Loucy (cell line): ENCODE measurements around the gene UBXN7.

Experiments
- H2AFZ ChIP-seq: fragments of 200-600 bp; sonication (generic); 2 replicates; pipeline ENCODE4 v1.6.0; 2016; ENCODE audit warnings: antibody characterized with exemption, mild to moderate bottlenecking, low read length, moderate library complexity
- H3F3A ChIP-seq: fragments of 200-600 bp; 2 replicates; pipeline ENCODE4 v1.6.0; 2016; ENCODE audit warnings: antibody characterized with exemption, low read depth, mild to moderate bottlenecking
- H3K27me3 ChIP-seq: fragments of 200-600 bp; sonication (generic); 2 replicates; pipeline ENCODE4 v1.6.1; 2014; ENCODE audit warnings: low read length, mild to moderate bottlenecking; ENCODE audit not compliant: insufficient read depth, poor library complexity, severe bottlenecking
- H3K36me3 ChIP-seq: fragments of 200-600 bp; sonication (generic); 2 replicates; pipeline ENCODE4 v1.6.1; 2016; ENCODE audit warnings: low read length; ENCODE audit not compliant: insufficient read depth
- H3K4me1 ChIP-seq: fragments of 200-600 bp; sonication (generic); 2 replicates; pipeline ENCODE4 v1.5.1; 2014; ENCODE audit warnings: low read length, mild to moderate bottlenecking; ENCODE audit not compliant: insufficient read depth, poor library complexity, severe bottlenecking
- H3K4me2 ChIP-seq: fragments of 200-600 bp; sonication (generic); 2 replicates; pipeline ENCODE4 v1.6.0; 2014; ENCODE audit warnings: antibody characterized with exemption, low read length, low read depth, mild to moderate bottlenecking; ENCODE audit not compliant: poor library complexity, severe bottlenecking
- H3K4me3 ChIP-seq: fragments of 200-600 bp; sonication (generic); 2 replicates; pipeline ENCODE4 v1.5.1; 2014; ENCODE audit warnings: low read length, mild to moderate bottlenecking, mixed read lengths; ENCODE audit not compliant: poor library complexity, severe bottlenecking
- H3K79me2 ChIP-seq: fragments of 200-600 bp; sonication (generic); 2 replicates; pipeline ENCODE4 v1.6.1; 2014; ENCODE audit warnings: low read length; ENCODE audit not compliant: insufficient read depth
- H3K9ac ChIP-seq: fragments of 200-600 bp; sonication (generic); 2 replicates; pipeline ENCODE4 v1.6.0; 2014; ENCODE audit warnings: mild to moderate bottlenecking, low read depth, low read length, moderate library complexity; ENCODE audit not compliant: poor library complexity, severe bottlenecking
- H3K9me2 ChIP-seq: fragments of 200-600 bp; sonication (generic); replicated peaks from 2 replicates; pipeline ENCODE4 v1.6.1; 2016; ENCODE audit warnings: low read depth, low read length, mixed read lengths
- H3K9me3 ChIP-seq: fragments of 200-600 bp; sonication (generic); 2 replicates; pipeline ENCODE4 v1.6.1; 2014; ENCODE audit warnings: mild to moderate bottlenecking, antibody characterized with exemption, low read length, low read depth; ENCODE audit not compliant: insufficient read depth
- H4K20me1 ChIP-seq: fragments of 200-600 bp; sonication (generic); 2 replicates; pipeline ENCODE4 v1.6.0; 2014; ENCODE audit warnings: antibody characterized with exemption, low read length, mild to moderate bottlenecking; ENCODE audit not compliant: insufficient read depth, poor library complexity, severe bottlenecking
- EZH2phosphoT487 ChIP-seq: fragments of 200-600 bp; IDR thresholded peaks from 2 replicates; pipeline ENCODE4 v1.6.1; 2018; ENCODE audit warnings: antibody characterized with exemption, mild to moderate bottlenecking, moderate library complexity, borderline replicate concordance
- TF ChIP-seq, protein P1 (sequence below): fragments of 200-600 bp; sonication (generic); conservative IDR thresholded peaks from 2 replicates; pipeline ENCODE4 v1.5.1; 2014; ENCODE audit warnings: mild to moderate bottlenecking, antibody characterized with exemption, low read length

Gene UBXN7, protein sequence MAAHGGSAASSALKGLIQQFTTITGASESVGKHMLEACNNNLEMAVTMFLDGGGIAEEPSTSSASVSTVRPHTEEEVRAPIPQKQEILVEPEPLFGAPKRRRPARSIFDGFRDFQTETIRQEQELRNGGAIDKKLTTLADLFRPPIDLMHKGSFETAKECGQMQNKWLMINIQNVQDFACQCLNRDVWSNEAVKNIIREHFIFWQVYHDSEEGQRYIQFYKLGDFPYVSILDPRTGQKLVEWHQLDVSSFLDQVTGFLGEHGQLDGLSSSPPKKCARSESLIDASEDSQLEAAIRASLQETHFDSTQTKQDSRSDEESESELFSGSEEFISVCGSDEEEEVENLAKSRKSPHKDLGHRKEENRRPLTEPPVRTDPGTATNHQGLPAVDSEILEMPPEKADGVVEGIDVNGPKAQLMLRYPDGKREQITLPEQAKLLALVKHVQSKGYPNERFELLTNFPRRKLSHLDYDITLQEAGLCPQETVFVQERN

DNA sequence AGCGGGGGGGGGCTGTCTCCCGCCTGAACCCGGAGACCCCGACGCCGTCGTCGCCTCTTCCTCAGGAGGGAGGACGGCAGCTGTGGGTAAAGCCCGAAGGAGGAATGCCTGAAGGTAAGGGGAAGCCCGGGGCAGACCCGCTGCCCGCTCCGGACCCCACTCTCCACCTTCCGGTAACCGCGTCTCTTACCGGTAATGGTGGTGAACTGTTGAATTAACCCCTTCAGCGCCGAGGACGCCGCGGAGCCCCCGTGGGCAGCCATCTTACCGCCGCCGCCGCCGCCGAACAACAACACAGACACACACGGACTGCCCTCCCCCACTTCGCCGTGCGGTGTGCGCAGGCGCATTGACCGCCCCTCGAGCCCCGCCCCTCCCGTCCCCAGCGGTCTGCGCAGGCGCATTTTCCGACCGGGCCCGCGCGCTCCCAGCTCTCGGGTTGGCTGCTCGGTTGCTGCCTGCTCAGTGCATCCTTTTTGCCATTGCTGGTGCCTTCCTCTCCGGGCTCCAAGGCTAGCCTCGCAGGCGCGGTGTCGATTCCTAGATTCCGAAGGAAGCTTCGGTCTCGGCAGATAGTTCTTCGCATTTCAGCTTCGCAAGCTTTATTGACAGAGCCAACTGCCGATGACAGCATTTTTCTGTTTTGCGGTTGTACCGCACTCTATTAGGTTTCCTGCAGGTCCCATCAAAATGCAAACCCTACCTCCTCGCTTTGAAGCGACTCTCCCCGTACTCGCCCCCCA is at the start of gene UBXN7:
Gene UBXN7, minus strand, starts transcription at position 291 of the 743 bp plus-strand sequence. Its CDS starts 28 bp downstream, at position 263.
- Histone ChIP-seq H3K4me1 (peaks cover 23% of the 10 kb centered on the region), H3K9me2 (no peaks in the 10 kb centered on the region), H3K4me2 (peak within 1 kb of the TSS; percentile 94), H3K27me3 (peaks cover 6% of the 10 kb centered on the region), H3K4me3 (peak within 1 kb of the TSS; percentile 94), H4K20me1 (peaks cover 35% of the 10 kb centered on the region), H3F3A (no peaks in the 10 kb centered on the region), H3K36me3 (no peaks in the 10 kb centered on the region), H3K79me2 (peaks cover 49% of the 10 kb centered on the region), H3K9me3 (no peaks in the 10 kb centered on the region), H2AFZ (peak within 1 kb of the TSS; percentile 98), H3K9ac (peak within 1 kb of the TSS; percentile 93)
- TF ChIP-seq, protein P1, sequence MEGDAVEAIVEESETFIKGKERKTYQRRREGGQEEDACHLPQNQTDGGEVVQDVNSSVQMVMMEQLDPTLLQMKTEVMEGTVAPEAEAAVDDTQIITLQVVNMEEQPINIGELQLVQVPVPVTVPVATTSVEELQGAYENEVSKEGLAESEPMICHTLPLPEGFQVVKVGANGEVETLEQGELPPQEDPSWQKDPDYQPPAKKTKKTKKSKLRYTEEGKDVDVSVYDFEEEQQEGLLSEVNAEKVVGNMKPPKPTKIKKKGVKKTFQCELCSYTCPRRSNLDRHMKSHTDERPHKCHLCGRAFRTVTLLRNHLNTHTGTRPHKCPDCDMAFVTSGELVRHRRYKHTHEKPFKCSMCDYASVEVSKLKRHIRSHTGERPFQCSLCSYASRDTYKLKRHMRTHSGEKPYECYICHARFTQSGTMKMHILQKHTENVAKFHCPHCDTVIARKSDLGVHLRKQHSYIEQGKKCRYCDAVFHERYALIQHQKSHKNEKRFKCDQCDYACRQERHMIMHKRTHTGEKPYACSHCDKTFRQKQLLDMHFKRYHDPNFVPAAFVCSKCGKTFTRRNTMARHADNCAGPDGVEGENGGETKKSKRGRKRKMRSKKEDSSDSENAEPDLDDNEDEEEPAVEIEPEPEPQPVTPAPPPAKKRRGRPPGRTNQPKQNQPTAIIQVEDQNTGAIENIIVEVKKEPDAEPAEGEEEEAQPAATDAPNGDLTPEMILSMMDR = no peak
- no peak for TF ChIP-seq EZH2phosphoT487

DNA sequence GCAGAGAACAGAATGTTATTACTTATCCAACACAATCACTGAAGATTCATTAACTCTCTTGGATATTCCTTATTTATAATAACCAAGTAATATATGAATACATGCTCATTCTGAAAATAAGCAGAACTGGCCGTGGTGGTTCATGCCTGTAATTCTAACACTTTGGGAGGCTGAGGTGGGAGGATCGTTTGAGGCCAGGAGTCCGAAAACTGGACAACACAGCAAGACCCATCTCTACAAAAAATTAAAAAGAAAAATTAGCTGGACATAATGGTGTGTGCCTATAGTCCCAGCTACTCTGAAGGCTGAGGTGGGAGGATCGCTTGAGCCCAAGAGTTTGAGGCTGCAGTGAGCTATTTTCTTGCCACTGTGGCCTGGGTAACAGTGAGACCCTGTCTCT is 45.5 kb upstream of the UBXN7 start:
- H3K79me2 ChIP-seq = peaks cover 72% of the 10 kb centered on the region
- no peak overlapping the region for H2AFZ ChIP-seq
- peaks cover 76% of the 10 kb centered on the region for H4K20me1 ChIP-seq
- H3F3A ChIP-seq = peaks cover 24% of the 10 kb centered on the region
- no peak overlapping the region for H3K4me2 ChIP-seq
- H3K36me3 ChIP-seq = peaks cover 91% of the 10 kb centered on the region
- H3K4me1 ChIP-seq = no peaks in the 10 kb centered on the region
- H3K9me2 ChIP-seq = no peaks in the 10 kb centered on the region
- no peaks in the 10 kb centered on the region for H3K27me3 ChIP-seq
- H3K9me3 ChIP-seq = no peaks in the 10 kb centered on the region
- TF ChIP-seq, protein P1 = no peak
- no peak for TF ChIP-seq EZH2phosphoT487
- H3K4me3 ChIP-seq = no peak overlapping the region
- H3K9ac ChIP-seq = no peak overlapping the region

DNA sequence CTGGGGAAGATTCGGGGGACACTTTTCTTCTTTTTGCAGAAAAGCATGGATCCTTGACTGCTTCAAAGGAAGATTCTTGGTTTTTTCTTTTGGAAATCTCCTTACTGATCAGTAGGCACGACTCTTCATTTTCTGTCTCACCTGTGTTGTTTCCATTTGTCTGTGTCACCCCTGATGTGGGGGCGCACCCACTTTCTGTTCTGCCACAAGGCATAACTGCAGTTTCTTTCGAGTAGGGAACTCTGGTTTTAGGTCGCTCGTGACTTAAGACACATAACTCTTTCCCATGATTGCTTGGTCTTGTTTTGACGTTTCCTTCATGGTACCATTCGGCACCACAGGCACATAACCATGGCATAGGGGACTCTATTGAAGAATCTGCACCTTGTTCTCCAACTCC is 40.1 kb upstream of the UBXN7 start:
- TF ChIP-seq, protein P1 = no peak
- TF ChIP-seq EZH2phosphoT487 = no peak
- no peak overlapping the region for H3K4me2 ChIP-seq
- H3K9ac ChIP-seq = no peak overlapping the region
- H3F3A ChIP-seq = peaks cover 11% of the 10 kb centered on the region
- no peaks in the 10 kb centered on the region for H3K9me2 ChIP-seq
- H3K79me2 ChIP-seq = peaks cover 70% of the 10 kb centered on the region
- peaks cover 82% of the 10 kb centered on the region for H4K20me1 ChIP-seq
- H3K9me3 ChIP-seq = no peaks in the 10 kb centered on the region
- H2AFZ ChIP-seq = no peak overlapping the region
- H3K27me3 ChIP-seq = no peaks in the 10 kb centered on the region
- H3K4me3 ChIP-seq = no peak overlapping the region
- no peaks in the 10 kb centered on the region for H3K4me1 ChIP-seq
- H3K36me3 ChIP-seq = peaks cover 93% of the 10 kb centered on the region
